ENCODE measurements around the gene SNCA. TPM values are rescaled to one million over a fixed set of nuclear protein-coding genes. Genes with fewer than 3 reads are reported as not detected.

The SNCA gene
- total RNA-seq, 2 donors from 2014 or later: 5.6 to 8.7 TPM

DNA sequence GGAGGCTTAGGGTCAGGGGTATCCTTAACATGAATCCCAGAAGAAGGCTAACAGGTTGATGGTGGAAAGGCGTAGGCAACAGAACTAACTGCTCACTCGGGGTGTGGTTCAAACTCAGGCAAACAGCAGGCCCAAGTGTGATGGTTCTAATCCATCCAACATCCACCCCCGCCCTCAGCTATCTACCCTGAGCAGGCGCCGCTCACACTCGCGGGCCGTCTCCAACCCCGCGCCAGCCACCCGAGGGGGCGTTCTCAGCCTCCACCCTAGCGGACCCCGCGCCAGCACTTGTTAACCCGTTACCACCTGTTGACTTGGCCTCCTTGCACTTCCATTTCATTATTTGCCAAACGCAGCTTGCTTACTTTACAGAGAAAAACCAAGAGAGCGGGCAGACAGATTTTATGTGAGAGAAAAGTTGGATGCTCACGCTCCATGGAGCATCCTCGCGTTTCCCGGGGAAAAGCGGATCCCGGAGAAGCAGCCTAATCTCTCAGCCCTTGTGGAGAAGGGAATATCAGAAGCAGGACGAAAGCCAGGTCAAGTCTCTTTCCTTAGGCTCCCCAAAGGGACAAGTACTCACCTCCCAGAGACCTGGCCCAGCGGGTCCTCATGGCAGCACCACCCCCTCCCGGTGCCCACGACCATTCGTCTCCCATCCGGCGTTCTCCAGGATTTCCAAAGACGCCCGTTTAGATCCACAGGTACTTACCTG lies 773 bp downstream of the SNCA start:
- peak; percentile 5 for DNase-seq (ENCODE audit: low spot score)
- no peaks in the 10 kb centered on the region for H3K36me3 ChIP-seq
- peaks cover 2% of the 10 kb centered on the region for H3K4me1 ChIP-seq (replicated peaks)
- H3K27ac ChIP-seq: no peak overlapping the region
- no peaks in the 10 kb centered on the region for H3K27me3 ChIP-seq (replicated peaks; ENCODE audit: insufficient read depth)
- no peak for TF ChIP-seq POLR2AphosphoS5 (IDR thresholded peaks at IDR 0.05)
- peak overlapping the region; percentile 48 to 49 for H3K4me3 ChIP-seq
- 5% methylated on average over 33 of the region's 33 CpGs for WGBS
- intact Hi-C loops (cut with DNase I): no loop called here
- no peaks in the 10 kb centered on the region for H3K9me3 ChIP-seq

DNA sequence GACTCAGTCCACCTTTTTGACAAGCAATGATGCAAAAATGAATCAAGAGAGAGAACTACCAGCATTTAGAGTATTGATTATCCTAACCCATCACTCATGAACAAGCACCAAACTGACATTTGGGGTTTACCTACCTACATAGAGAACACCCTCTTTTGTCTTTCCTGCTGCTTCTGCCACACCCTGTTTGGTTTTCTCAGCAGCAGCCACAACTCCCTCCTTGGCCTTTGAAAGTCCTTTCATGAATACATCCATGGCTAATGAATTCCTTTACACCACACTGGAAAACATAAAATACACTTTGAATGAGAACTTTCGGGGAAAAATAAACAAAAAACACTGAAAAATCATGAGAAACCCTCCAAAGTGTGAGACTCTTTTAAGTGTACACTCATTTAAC lies 1.5 kb downstream of the SNCA start:
- intact Hi-C loops (cut with DNase I): no loop called here
- TF ChIP-seq CTCF (IDR thresholded peaks at IDR 0.05) (no peak), POLR2AphosphoS5 (IDR thresholded peaks at IDR 0.05) (no peak), POLR2A (IDR thresholded peaks at IDR 0.05) (no peak)
- Histone ChIP-seq H3K4me1 (replicated peaks) (peaks cover 2% of the 10 kb centered on the region), H3K27ac (no peak overlapping the region), H3K27me3 (replicated peaks; ENCODE audit: insufficient read depth) (no peaks in the 10 kb centered on the region), H3K9me3 (no peaks in the 10 kb centered on the region), H3K36me3 (no peaks in the 10 kb centered on the region), H3K4me3 (peak overlapping the region in 1 of 2 donors; percentile 49)
- 93% methylated on average over 1 of the region's 1 CpG for WGBS
- no peak for DNase-seq (ENCODE audit: low spot score)

- DNase-seq (ENCODE audit: low spot score): no peak
- H3K4me1 ChIP-seq (replicated peaks): peaks cover 2% of the 10 kb centered on the region
- no peak overlapping the region for H3K27ac ChIP-seq
- no peak overlapping the region for H3K4me3 ChIP-seq
- intact Hi-C loops (cut with DNase I): no loop called here
- 28% methylated on average over 1 of the region's 1 CpG for WGBS
- H3K9me3 ChIP-seq: no peaks in the 10 kb centered on the region
- H3K36me3 ChIP-seq: no peaks in the 10 kb centered on the region
- no peaks in the 10 kb centered on the region for H3K27me3 ChIP-seq (replicated peaks; ENCODE audit: insufficient read depth)
- TF ChIP-seq CTCF (IDR thresholded peaks at IDR 0.05) (no peak), POLR2AphosphoS5 (IDR thresholded peaks at IDR 0.05) (no peak), POLR2A (IDR thresholded peaks at IDR 0.05) (no peak)
Observed at GRCh38 chr4:89834486-89835209, 2.3 kb downstream of the SNCA start.

DNA sequence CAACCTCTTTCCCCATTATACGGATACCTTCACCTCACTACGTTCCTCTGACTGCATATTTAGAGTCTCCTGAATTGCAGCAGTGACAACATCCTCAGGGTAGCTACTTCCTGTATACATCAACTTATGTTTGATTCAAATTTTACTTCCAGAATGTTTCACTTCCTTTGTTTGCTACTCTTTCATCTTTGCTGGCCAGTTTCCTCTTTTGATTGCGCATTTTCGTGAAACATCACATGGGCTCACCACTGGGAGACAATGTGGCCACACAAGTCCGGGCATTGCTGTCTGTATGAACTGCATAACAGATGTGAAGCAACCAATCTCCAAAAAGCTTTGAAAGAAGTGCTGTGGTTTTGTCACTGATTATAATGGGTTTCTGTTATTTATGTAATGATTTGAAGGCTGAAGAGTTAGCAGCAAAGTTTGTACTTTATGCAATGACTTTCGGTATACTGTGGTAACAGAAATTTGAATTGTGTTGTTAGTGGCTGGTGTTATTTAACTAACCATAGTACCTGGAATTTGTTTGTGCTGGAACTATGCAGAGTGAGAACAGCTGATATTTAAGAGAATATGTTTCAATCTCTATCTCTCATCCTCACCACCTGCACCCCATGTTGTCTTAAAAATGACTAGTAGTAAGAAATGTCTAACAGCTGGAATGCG lies 7.4 kb downstream of the SNCA start:
- Histone ChIP-seq H3K36me3 (no peaks in the 10 kb centered on the region), H3K9me3 (no peaks in the 10 kb centered on the region), H3K27ac (no peak overlapping the region), H3K27me3 (replicated peaks; ENCODE audit: insufficient read depth) (no peaks in the 10 kb centered on the region), H3K4me3 (no peak overlapping the region), H3K4me1 (replicated peaks) (no peaks in the 10 kb centered on the region)
- intact Hi-C loops (cut with DNase I): no loop called here
- no peak for TF ChIP-seq POLR2AphosphoS5 (IDR thresholded peaks at IDR 0.05)
- TF ChIP-seq CTCF (IDR thresholded peaks at IDR 0.05): no peak
- TF ChIP-seq POLR2A (IDR thresholded peaks at IDR 0.05): no peak
- DNase-seq (ENCODE audit: low spot score): no peak
- 52% methylated on average over 7 of the region's 7 CpGs for WGBS

GRCh38 chr4:89823416-89823815 lies 13.5 kb downstream of the SNCA start:
- H3K9me3 ChIP-seq: no peaks in the 10 kb centered on the region
- DNase-seq (ENCODE audit: low spot score): no peak
- H3K36me3 ChIP-seq: no peaks in the 10 kb centered on the region
- no peaks in the 10 kb centered on the region for H3K27me3 ChIP-seq (replicated peaks; ENCODE audit: insufficient read depth)
- intact Hi-C loops (cut with DNase I): no loop called here
- H3K27ac ChIP-seq: no peak overlapping the region
- no peaks in the 10 kb centered on the region for H3K4me1 ChIP-seq (replicated peaks)
- TF ChIP-seq POLR2A (IDR thresholded peaks at IDR 0.05) (no peak), POLR2AphosphoS5 (IDR thresholded peaks at IDR 0.05) (no peak), CTCF (IDR thresholded peaks at IDR 0.05) (no peak)
- no peak overlapping the region for H3K4me3 ChIP-seq
